K562 (cell line): ENCODE measurements around the gene AKT1. TPM values are rescaled to one million over a fixed set of nuclear protein-coding genes. Genes with fewer than 3 reads are reported as not detected.

Source experiments
- ATF1 ChIP-seq, 2 experiments: fragments of 450-650 bp in 1 of 2; IDR thresholded peaks; 2 replicates each; pipeline ENCODE4 v1.6.1; 2016; ENCODE audit warnings: missing compliant biosample characterization in 1 of 2, missing genetic modification characterization in 1 of 2
- BRF1 ChIP-seq: IDR thresholded peaks from 3 replicates; pipeline ENCODE4 v1.6.1; 2011; ENCODE audit warnings: borderline replicate concordance, mild to moderate bottlenecking; ENCODE audit not compliant: insufficient read length; ENCODE audit errors: extremely low read depth
- C11orf30 ChIP-seq: fragments of 450-650 bp; IDR thresholded peaks from 2 replicates; pipeline ENCODE4 v1.6.1; 2016; ENCODE audit warnings: low read depth, mild to moderate bottlenecking
- EGR1 ChIP-seq: fragments of 450-650 bp; conservative IDR thresholded peaks from 2 replicates; pipeline ENCODE4 v1.6.1; 2017; ENCODE audit warnings: mild to moderate bottlenecking
- ELF2 ChIP-seq: fragments of 250-450 bp; sonication (Bioruptor Pico); IDR thresholded peaks from 2 replicates; pipeline ENCODE4 v1.5.0; 2021; ENCODE audit warnings: mild to moderate bottlenecking
- FOXA1 ChIP-seq: fragments of 450-650 bp; IDR thresholded peaks from 2 replicates; pipeline ENCODE4 v1.6.1; 2016; ENCODE audit warnings: mild to moderate bottlenecking, borderline replicate concordance
- FOXJ2 ChIP-seq: fragments of 200-800 bp; sonication (Bioruptor generic); IDR thresholded peaks from 2 replicates; pipeline ENCODE4 v1.6.1; 2016; ENCODE audit warnings: missing genetic modification characterization, missing compliant biosample characterization
- MBD2 ChIP-seq: sonication (generic); IDR thresholded peaks from 2 replicates; pipeline ENCODE4 v1.6.1; 2016; ENCODE audit warnings: low read depth, borderline replicate concordance
- NFATC3 ChIP-seq: fragments of 450-650 bp; IDR thresholded peaks from 2 replicates; pipeline ENCODE4 v1.6.1; 2017; ENCODE audit warnings: mild to moderate bottlenecking
- PHF8 ChIP-seq: fragments of 200-600 bp; sonication (generic); IDR thresholded peaks from 2 replicates; pipeline ENCODE4 v1.6.1; 2012; ENCODE audit warnings: mixed run types, mild to moderate bottlenecking, inconsistent platforms, low read length, moderate library complexity, borderline replicate concordance
- POLR2A ChIP-seq: fragments of 450-650 bp; conservative IDR thresholded peaks from 2 replicates; pipeline ENCODE4 v1.6.1; 2016
- PTBP1 ChIP-seq: fragments of 200-400 bp; formaldehyde crosslinking; IDR thresholded peaks from 2 replicates; pipeline ENCODE4 v1.6.1; 2017; ENCODE audit warnings: low read depth, low read length
- RBFOX2 ChIP-seq: fragments of 200-400 bp; formaldehyde crosslinking; IDR thresholded peaks from 2 replicates; pipeline ENCODE4 v1.6.1; 2017; ENCODE audit warnings: low read depth, mild to moderate bottlenecking, low read length, moderate library complexity
- RFX1 ChIP-seq: fragments of 450-650 bp; IDR thresholded peaks from 2 replicates; pipeline ENCODE4 v1.6.1; 2016; ENCODE audit warnings: mild to moderate bottlenecking, moderate library complexity
- RREB1 ChIP-seq: fragments of 250-450 bp; sonication (Bioruptor Pico); IDR thresholded peaks from 2 replicates; pipeline ENCODE4 v1.4.0; 2020
- STAT5A ChIP-seq: IDR thresholded peaks from 2 replicates; pipeline ENCODE4 v1.6.1; 2012; ENCODE audit warnings: low read length, inconsistent platforms, borderline replicate concordance
- ZKSCAN3 ChIP-seq: fragments of 250-450 bp; sonication (Bioruptor Pico); IDR thresholded peaks from 2 replicates; pipeline ENCODE4 v1.4.0; 2020
- ZNF121 ChIP-seq: sonication (generic); formaldehyde crosslinking; conservative IDR thresholded peaks from 2 replicates; pipeline ENCODE4 v1.8.0; 2022; ENCODE audit warnings: missing genetic modification reagents
- ZNF184 ChIP-seq: sonication (generic); formaldehyde crosslinking; IDR thresholded peaks from 2 replicates; pipeline ENCODE4 v1.5.0; 2020; ENCODE audit warnings: missing genetic modification reagents
- ZNF316 ChIP-seq: fragments of 450-650 bp; IDR thresholded peaks from 2 replicates; pipeline ENCODE4 v1.6.1; 2016
- ZNF57 ChIP-seq: fragments of 450-650 bp; formaldehyde crosslinking; IDR thresholded peaks from 2 replicates; pipeline ENCODE4 v1.4.0; 2020; ENCODE audit warnings: mild to moderate bottlenecking, moderate library complexity
- polyA plus RNA-seq, 8 experiments: library from polyadenylated mRNA; depleted of rRNA in 4 of 8; stranded (reverse) in 5 of 8; unstranded in 3 of 8; fragments of >200 nt; fragmentation: Nextera tagmentation in 2 of 8; fragmentation: Illumina TruSeq in 1 of 8; extraction: Ambion mirVana in 2 of 8; extraction: Trizol in 1 of 8; gene quantifications; 2 replicates each; pipeline versions ENCODE4 v1.2.1 to v1.2.3, GENCODE V29; 2011 to 2014; ENCODE audit warnings: inconsistent platforms in 1 of 8, missing spikeins in 1 of 8
- total RNA-seq, 7 experiments: library from RNA; depleted of rRNA in 6 of 7; stranded (reverse); fragments of >200 nt in 6 of 7; fragmentation: Illumina TruSeq in 2 of 7; extraction: Trizol in 2 of 7; gene quantifications; 2 replicates each; pipeline versions ENCODE4 v1.2.1 to v1.2.3, GENCODE V29; 2011 to 2021; ENCODE audit warnings: low replicate concordance in 1 of 7
- TF ChIP-seq, protein P1 (sequence below): fragments of 200-800 bp; sonication (Bioruptor generic); IDR thresholded peaks from 2 replicates; pipeline ENCODE4 v1.6.1; 2017; ENCODE audit warnings: missing genetic modification characterization, missing compliant biosample characterization
- TF ChIP-seq, protein P2 (sequence below): IDR thresholded peaks from 2 replicates; pipeline ENCODE4 v1.6.1; 2011; ENCODE audit warnings: borderline replicate concordance, low read depth, mild to moderate bottlenecking, moderate library complexity, low read length; ENCODE audit not compliant: insufficient read depth, poor library complexity, severe bottlenecking

AKT1 gene
- total and polyA plus RNA-seq, 9 of the 15 experiments (the other 6 are each of a cell fraction or from before 2014, with no cell fraction given): 0.49 to 132 (median 75.1) TPM

DNA sequence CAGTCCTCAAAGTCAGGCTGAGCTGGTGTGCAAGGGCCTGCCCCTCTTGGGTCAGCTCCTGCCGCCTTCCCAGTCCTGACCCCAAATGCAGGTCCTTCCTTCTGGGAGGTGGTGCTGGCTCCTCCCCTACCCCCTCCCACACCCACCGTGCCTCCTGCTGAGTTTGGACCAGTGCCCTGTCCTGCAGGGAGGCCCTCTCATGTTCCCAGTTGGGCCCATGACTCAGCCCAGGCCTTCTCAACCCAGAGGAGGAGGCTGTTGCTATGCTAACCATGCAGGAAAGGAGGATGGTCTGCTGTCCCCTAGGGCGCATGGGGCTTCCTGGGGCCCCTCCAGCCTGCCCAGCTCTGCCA lies 9.8 kb upstream of the AKT1 start (continued):
- TF ChIP-seq RREB1 (no peak), ZNF121 (CRISPR knock-in tag) (no peak), NFATC3 (no peak), PTBP1 (no peak), C11orf30 (peak; percentile 46; the same call in 1 of the 2 replicates), RFX1 (peak; percentile 82), MBD2 (no peak), ZKSCAN3 (no peak), FOXA1 (no peak), RBFOX2 (peak; percentile 46; the same call in 1 of the 2 replicates), BRF1 (no peak), ZNF184 (CRISPR knock-in tag) (no peak), ATF1 (CRISPR knock-in tag; IDR thresholded peaks at IDR 0.05) (no peak), ATF1 (tag; IDR thresholded peaks at IDR 0.05) (no peak), ZNF316 (0 out of 2 replicates have a peak, but pooled peaks have one; percentile 10), ZNF57 (CRISPR knock-in tag) (no peak), EGR1 (peak; percentile 31; the same call in 1 of the 2 replicates), ELF2 (no peak), POLR2A (no peak), PHF8 (no peak), STAT5A (no peak), FOXJ2 (tag) (no peak)
- TF ChIP-seq, protein P1, sequence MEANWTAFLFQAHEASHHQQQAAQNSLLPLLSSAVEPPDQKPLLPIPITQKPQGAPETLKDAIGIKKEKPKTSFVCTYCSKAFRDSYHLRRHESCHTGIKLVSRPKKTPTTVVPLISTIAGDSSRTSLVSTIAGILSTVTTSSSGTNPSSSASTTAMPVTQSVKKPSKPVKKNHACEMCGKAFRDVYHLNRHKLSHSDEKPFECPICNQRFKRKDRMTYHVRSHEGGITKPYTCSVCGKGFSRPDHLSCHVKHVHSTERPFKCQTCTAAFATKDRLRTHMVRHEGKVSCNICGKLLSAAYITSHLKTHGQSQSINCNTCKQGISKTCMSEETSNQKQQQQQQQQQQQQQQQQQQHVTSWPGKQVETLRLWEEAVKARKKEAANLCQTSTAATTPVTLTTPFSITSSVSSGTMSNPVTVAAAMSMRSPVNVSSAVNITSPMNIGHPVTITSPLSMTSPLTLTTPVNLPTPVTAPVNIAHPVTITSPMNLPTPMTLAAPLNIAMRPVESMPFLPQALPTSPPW (CRISPR knock-in tag): peak; percentile 67
- TF ChIP-seq, protein P2, sequence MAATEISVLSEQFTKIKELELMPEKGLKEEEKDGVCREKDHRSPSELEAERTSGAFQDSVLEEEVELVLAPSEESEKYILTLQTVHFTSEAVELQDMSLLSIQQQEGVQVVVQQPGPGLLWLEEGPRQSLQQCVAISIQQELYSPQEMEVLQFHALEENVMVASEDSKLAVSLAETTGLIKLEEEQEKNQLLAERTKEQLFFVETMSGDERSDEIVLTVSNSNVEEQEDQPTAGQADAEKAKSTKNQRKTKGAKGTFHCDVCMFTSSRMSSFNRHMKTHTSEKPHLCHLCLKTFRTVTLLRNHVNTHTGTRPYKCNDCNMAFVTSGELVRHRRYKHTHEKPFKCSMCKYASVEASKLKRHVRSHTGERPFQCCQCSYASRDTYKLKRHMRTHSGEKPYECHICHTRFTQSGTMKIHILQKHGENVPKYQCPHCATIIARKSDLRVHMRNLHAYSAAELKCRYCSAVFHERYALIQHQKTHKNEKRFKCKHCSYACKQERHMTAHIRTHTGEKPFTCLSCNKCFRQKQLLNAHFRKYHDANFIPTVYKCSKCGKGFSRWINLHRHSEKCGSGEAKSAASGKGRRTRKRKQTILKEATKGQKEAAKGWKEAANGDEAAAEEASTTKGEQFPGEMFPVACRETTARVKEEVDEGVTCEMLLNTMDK: no peak
